Middle frontal gyrus (tissue), 1 donor: ENCODE results near the gene TMSB4Y.

Experiments used
- DNase-seq: peaks from one replicate; pipeline ENCODE4 v3.0.0-alpha.2; 2015; ENCODE audit warnings: low spot score; ENCODE audit errors: extremely low spot score

The TMSB4Y gene

DNA sequence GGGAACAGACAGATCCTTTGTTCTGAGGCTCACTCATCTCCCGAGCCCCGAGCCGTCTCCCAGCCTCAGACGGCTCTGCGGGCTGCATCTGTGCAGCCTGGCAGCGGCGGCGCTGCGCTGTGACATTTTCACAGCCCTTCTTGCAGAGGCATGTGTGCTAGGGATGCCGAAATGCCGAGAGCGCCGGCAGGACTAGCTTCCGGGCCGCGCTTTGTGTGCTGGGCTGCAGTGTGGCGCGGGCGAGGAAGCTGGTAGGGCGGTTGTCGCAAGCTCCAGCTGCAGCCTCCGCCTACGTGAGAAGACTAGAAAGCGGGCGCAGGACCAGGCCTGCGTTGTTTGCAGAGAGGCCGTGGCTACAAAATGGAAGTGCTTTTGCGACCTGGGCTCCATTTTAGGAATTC lies at the start of gene TMSB4Y:
TMSB4Y (plus strand) TSS at position 332 of the 401 bp plus-strand sequence.
- DNase-seq = peak; percentile 80

DNA sequence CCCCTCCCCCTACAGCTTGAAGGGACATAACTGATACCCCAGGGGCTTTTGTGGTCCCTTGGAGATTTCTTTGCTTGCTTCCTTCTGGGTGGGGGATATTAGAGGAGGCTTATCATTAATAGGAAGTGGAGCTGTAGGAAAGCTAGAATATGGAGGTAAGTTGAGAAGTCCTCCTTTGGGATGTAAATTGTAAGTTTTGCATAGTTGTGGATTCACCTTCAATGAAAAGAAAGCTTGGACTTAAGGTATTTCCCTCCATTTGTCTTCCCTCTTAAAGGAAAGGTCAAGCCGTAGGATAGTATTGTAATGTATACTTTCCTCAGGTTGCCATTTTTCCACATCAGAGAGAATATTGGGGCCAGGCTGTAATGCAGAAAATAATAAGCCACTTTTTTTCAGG lies 39.5 kb upstream of the TMSB4Y start:
- no peak for DNase-seq

- no peak for DNase-seq
These were observed 32.6 kb upstream of the TMSB4Y start for GRCh38 chrY:13671122-13671521.

DNA sequence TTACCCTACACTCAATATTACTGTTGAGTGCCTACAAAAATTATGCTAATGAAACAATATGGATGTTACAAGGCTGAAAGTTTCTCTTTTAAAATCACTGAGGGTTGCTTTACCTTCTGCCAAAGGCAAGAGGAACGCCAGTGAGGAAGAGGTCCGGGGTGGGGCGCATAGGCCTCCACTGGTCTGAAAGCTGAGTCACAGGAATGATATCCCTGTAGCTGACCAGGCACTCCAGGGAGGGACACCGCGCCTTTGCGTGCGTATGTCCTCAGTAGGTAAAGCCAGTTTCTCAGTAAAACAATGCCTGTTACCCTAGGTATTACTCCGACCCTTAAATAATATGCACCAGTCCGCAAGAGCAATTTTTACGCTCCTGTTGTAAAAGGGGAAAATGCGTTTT lies 1.4 kb upstream of the TMSB4Y start:
- DNase-seq = no peak

- no peak for DNase-seq
These were observed 627 bp downstream of the TMSB4Y start for GRCh38 chrY:13704121-13704930.

DNA sequence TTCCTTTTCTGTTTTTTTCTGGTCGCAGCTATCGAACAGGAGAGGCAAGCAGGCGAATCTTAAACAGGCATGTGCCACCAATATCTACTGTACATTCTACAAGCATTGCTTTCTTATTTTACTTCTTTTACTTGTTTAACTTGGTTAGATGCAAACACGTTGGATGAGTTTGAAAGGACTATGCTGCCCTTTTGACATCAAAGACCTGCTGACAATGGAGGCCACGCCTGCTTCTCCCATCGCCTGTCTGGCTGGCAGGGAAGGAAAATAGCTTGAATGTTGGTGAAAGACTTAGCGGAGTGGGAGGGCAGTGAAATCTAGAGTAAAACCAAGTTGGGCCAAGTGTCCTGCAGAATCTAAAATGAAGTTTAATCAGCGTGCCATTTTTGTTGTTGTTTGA lies 1.5 kb downstream of the TMSB4Y start:
- no peak for DNase-seq

DNA sequence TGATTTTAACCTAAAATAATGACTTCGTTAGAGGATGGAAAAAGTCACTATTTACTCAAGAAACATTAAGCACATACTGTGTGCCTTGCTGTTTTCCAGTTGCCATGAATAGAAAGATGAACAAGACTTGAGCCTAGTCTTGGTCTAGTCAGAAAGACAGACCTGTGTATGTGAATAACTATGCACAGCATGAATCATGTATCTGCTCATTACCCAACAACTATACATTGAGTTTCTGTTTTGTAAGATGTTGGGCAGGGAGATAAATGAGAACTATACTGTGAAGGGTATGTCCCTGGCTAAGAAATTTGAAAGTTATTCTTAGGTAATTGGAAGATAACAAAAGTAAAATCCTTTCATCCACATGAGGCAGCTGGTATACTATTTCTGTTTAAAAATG lies 4.3 kb downstream of the TMSB4Y start:
- no peak for DNase-seq

GRCh38 chrY:13718996-13719395 lies 15.3 kb downstream of the TMSB4Y start:
- no peak for DNase-seq

DNA sequence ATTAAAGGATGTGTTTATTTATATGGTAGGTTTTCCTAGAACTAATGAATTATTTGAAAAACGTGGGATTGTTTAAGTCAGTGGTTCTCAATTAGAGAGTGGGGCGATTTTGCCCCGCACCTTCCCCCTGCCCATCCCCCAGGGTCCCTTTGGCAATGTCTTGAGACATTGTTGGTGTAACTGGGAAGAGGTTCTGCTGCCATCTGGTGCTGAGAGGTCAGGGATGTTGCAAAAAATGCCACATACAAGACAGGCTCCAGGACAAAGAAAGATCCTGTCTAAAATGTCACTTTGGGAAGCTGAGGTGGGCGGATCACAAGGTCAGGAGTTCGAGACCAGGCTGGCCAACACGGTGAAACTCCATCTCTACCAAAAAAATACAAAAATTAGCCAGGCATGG lies 25.8 kb downstream of the TMSB4Y start:
- DNase-seq = no peak

DNA sequence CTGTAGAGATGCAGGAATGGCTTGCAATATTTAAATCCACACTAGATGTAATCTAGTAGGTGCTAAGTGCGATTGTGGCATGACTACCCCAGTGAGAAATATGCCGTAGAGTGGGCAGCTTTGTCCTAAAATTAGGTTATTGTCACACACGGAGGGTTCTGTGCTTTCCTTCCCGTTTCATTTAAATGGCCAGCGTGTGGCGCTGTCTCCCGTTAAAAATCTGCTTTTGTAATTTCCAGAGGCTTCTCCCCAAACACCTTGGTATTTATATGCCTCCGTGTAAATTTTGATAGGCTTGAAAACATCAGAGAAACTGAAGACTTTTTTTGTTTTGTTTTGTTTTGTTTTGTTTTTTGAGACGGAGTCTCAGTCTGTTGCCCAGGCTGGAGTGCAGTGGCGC lies 34.9 kb downstream of the TMSB4Y start:
- DNase-seq = no peak

- DNase-seq = no peak
These were observed 47.8 kb downstream of the TMSB4Y start for GRCh38 chrY:13751289-13752071.

- no peak for DNase-seq
These were observed 51.0 kb downstream of the TMSB4Y start for GRCh38 chrY:13754661-13755060.
